HG03064 (cell line): Measurements from ENCODE around the gene TBKBP1.

Source experiments
- ATAC-seq: cut with Tn5 transposase; IDR thresholded peaks from one replicate; pipeline ENCODE4 v1.9.1; 2021; ENCODE audit warnings: low read depth; ENCODE audit not compliant: unreplicated experiment

The TBKBP1 gene, protein sequence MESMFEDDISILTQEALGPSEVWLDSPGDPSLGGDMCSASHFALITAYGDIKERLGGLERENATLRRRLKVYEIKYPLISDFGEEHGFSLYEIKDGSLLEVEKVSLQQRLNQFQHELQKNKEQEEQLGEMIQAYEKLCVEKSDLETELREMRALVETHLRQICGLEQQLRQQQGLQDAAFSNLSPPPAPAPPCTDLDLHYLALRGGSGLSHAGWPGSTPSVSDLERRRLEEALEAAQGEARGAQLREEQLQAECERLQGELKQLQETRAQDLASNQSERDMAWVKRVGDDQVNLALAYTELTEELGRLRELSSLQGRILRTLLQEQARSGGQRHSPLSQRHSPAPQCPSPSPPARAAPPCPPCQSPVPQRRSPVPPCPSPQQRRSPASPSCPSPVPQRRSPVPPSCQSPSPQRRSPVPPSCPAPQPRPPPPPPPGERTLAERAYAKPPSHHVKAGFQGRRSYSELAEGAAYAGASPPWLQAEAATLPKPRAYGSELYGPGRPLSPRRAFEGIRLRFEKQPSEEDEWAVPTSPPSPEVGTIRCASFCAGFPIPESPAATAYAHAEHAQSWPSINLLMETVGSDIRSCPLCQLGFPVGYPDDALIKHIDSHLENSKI

DNA sequence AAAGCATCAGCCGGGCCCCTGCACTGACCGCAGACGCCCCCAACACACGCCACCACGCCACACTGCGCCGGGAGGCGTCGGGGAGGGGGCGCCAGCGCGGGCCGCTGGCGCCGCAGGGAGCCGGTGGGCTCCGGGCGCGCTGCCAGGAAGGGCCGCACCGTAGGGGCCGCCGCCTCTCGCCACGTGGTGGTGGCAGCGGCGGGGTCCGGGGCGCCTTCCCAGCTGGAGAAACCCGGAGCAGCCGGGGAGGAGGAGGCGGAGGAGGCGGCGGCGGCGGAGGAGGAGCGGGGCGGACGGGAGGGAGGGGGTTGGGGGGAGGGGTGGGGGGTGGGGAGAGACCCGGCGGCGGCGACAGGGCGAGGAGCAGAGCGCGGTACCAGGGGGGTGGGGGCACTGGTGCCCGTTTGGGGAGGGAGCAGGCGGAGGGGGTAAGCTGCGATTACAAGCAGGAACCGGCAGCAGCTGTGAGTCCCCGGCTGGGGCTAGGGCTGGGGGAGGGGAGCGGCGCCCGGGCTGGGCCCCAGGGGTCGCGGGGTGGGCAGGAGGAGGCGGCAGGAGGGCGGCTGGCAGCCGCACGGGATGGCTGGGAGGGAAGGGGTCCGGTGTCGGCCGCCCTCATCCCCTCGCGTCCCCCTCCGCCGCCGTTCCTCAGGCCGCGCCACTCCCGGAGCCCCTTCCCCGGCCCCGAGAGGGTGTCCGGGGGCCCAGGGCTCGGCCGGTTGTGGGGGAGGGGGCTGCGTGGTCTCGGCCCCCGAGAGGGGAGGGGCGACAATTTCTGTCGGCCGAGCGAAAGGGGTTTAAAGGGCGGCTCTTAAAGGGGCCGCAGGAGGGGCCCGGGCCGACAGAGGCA is at the start of gene TBKBP1:
Gene TBKBP1 (plus strand): TSS at position 431 of the 850 bp plus-strand sequence. CDS start 1,952 bp downstream, outside the sequence.
- no peak for ATAC-seq

DNA sequence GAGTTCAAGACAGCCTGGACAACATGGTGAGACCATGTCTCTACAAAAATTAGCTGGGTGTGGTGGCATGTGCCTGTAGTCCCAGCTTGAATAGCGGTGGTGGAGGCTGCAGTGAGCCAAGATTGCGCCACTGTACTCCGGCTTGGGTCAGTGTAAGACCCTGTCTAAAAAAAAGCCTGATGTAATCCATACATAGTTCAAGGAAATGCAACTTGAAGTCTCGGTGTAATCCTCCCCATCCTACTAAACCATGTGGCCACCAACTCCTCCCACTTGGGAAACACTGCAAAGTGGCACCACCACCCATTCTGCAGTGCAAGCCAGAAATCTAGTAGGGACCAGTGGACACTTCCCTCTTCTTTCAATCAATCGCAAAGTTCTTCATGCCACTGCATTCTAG is 49.6 kb upstream of the TBKBP1 start:
- ATAC-seq: no peak

DNA sequence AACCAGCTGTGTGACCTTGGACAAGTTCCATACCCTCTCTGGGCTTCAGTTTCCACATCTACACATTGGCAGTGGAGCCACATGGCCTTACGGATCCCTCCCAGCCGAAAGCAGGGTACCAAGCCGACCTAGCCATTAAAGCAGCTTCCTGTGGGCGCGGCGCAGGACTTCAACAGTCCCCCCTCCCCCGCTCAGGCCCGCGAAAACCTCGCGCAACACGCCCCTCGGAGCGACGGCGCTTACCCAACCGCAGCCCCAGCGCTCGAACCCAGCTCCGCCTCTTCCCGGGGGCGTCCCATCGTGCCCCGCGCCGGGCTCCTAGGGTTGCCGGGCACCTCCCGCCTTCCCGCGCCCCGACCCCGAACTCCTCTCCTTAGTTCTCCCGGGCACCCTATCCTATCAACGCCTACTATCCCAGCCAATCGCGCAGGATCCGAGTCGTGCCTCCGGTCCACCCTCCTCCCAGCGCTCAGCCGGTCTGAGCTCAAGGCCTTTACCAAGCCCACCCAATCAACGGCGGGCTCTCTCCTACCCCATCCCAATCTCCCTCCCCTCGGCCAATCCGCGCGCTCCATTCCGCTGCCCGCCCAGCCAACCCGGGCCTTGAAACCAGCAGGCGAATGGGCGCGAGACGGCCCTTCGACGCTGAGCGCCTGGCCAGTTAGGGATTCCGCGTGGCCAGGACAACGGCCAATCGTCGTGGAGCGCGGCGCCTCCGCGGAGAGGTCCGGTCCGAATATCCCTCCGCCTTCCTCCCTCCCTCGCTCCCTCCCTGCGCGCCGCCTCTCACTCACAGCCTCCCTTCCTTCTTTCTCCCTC is 44.6 kb upstream of the TBKBP1 start, which contains the start of gene KPNB1:
Gene KPNB1 (plus strand): TSS at position 767 of the 819 bp plus-strand sequence. CDS start 326 bp downstream, outside the sequence.
- peak; percentile 77 for ATAC-seq

DNA sequence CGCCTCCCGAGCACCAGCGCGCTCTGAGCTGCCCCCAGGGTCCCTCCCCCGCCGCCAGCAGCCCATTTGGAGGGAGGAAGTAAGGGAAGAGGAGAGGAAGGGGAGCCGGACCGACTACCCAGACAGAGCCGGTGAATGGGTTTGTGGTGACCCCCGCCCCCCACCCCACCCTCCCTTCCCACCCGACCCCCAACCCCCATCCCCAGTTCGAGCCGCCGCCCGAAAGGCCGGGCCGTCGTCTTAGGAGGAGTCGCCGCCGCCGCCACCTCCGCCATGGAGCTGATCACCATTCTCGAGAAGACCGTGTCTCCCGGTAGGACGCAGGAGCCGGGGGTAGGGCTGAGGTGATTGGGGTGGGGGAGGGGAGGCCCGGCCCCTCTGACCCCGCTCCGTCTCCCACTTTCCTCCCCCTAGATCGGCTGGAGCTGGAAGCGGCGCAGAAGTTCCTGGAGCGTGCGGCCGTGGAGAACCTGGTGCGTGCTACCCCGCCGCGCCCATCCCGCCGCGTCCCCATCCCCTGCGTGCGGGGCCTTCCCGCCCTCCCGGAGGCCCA is 43.9 kb upstream of the TBKBP1 start:
- ATAC-seq: no peak

DNA sequence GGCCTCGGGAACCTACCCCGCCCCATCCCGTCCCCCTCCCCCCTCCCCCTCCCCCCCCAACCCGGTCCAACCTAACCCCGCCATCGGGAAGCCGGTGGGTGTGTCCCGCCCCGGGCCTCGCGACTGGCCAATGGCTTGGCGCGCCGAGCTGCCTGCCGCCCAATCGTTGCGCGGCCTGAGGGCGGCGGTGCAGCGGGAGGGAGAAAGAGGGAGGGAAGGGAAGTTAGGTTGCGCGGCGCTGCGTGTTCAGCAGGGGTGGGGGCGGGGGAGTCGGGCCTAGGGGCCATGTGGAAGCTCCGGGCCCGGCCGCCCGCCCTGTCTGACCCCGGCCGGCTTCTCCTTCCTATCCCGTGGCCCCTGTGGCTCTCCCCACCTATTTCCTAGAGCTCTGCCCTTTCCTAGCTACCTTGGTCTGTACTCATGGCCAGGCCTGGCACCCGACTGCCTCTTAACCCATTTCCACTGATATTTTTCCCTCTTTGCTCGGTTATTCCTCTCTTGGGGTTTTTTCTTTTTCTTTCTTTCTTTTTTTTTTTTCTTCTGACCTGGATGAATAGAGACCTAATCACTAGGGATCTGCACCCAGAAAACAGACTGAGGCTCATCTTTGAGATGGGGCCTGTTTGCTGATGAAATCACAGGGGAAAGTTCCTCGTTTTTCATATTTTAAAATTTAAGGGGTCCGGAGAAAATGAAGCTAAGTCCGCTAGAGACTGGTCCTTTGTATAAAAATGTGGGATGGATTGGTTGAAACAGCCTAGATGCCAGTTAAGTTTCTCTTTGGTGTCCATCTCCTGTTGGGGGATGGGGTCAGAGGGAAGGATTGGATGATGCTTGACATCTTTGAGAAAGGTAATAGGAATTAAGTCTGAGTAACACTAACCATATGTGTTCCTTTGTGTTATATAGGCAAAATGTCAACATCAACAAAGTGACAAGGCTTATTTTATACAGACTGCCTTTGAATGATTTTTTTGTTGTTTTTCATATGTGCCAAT is 43.1 kb upstream of the TBKBP1 start:
- peak; percentile 34 for ATAC-seq

DNA sequence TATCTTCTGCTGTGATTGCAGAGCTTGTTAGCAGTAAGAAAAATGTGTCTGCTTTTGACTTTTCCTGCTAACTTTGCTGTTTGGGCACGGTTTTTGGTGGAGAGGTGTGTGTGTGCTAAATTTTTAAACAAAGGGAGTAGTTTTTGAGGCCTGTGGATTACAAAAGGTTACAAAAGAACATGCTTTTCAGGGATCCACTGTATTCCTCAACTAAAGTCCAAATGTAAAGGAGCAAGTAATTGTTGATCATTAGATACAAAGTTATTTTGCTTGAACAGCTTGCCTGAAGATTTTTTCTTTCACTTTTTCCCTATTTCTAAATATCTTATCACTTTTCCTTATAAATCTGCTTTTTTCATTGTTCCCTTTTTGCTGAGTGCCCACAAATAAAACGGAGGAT is 42.3 kb upstream of the TBKBP1 start:
- ATAC-seq: no peak

DNA sequence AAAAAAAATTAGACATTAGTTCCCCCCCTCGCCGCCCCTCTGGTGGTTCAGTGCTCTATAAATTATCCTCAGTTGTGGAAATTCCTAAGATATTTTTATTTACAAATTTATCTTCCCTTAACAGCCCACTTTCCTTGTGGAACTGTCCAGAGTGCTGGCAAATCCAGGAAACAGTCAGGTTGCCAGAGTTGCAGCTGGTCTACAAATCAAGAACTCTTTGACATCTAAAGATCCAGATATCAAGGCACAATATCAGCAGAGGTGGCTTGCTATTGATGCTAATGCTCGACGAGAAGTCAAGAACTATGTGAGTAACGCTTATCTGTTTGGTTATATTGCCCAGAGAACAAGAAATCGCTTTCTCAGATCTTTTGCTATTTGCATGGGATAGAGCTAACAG is 41.4 kb upstream of the TBKBP1 start:
- ATAC-seq: no peak

DNA sequence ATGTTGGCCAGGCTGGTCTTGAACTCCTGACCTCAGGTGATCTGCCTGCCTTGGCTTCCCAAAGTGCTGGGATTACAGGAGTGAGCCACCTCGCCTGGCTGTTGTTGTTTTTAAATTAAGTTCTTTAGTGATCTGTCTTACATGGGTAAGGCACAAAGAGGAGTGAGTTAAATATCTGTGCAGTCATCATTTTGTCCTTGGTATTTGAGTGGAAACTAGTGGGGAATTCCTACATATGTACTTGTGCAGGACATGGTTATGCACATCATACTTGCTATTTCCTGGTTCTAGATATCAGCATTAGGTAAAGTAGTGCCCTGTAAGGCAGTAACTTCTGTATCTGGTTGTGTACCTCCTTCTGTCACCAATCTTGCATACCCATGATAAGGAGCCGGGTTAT is 40.5 kb upstream of the TBKBP1 start:
- ATAC-seq: no peak

DNA sequence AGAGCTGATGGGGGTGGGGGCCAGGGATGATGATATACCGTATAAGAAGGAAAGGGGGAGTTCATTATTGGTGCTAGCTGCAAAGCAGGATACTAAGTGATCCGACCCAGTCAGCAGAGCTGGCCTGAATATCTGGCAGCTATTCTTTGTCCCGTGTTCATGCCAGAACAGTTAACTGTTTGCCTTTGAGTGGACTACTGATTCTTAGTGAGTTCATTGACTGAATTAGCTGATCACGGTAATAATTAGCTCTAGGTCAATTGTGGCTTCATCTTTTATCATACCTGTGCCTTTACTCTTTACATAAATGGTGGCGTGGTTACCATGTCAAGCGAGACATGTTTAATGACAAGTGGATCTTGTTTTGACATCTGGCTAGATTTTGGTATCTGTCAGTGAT is 39.0 kb upstream of the TBKBP1 start:
- no peak for ATAC-seq

DNA sequence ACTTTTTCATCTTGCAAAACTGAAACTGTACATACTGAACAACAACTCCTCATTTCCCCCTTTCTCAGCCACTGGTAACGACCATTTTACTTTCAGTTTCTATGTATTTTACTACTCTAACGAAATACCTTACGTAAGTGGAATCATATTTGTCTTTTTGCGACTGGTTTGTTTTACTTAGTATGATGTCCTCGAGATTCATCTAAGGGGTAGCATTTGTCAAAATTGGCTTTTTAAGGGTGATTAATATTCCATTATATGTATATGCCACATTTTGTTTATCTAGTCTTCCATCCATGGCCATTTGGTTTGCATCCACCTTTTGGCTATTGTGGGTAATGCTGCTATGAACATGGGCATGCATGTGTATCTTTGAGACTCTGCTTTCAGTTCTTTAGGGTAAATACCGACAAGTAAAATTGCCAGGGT is 33.9 kb upstream of the TBKBP1 start:
- peak; percentile 66 for ATAC-seq

DNA sequence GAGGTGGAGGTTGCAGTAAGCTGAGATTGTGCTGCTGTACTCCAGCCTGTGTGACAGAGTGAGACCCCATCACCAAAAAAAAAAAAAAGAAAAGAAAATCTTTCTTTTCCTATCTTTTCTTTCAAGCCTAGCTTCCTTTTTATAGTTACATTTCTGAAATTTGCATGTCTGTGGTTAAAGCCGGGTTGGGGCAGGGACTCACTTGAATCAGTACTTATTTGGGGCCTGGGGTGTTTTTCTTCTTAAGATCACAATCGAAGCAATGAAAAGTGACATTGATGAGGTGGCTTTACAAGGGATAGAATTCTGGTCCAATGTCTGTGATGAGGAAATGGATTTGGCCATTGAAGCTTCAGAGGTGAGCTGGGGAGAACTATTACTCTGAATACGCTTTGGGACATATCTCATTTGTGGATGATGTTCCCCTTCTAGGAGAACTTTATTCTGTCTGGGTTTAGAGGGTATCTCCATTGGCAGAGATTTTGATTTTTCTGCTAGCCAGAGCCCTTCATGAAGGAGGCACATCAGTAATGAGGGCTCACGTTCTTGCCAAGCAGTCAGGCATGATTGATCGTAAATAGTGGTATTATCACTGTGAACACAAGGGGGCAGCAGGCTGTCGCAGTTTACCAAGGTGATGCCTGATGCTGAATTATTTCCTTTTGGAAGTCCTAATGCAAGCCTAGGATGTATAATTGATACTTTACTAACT is 29.9 kb upstream of the TBKBP1 start:
- no peak for ATAC-seq

DNA sequence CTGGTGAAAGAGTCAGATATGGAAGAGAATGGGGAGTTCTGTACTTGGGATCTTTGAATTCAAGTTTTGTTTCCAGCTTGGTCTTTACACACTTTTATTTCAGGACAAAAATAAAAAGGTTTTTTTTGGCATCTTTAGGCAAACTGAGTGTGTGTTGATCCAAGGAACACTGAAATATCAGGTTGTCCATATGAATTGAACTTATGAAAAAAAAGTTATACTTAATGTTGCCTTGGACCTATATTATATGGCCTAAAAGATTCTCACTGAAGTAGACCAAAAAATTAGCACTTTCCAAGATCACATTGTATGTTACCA is 29.4 kb upstream of the TBKBP1 start:
- no peak for ATAC-seq

DNA sequence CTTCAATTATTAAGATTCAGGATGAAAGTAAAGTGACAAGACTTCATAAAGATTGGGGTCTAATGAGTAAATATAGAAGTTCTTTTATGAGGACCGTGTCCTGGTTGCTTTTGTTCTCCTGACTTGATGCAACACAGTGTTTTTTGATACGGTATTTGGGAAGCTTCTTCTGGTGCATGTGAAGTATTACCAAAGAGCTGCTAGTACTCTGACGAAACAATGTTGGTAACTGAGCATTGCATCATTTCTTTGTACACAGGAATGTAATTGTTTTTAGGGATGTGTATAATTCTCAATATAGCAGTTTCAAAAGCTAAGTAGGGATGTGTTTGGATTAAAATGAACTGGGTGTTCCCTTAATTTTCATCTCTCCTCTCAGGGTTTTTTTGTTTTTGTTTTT is 28.3 kb upstream of the TBKBP1 start:
- ATAC-seq: no peak

DNA sequence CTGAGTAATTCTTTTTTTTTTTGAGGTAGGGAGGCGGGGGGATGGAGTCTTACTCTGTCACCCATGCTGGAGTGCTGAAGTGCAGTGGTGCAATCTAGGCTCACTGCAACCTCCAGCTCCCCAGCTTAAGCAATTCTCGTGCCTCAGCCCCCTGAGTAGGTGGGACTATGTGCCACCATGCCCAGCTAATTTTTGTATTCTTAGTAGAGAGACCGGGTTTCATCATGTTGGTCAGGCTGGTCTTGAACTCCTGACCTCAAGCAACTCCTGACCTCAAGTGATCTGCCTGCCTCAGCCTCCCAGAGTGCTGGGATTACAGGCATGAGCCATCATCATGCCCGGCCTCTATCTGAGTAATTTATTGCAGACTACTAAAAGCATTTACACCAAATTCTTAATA is 24.9 kb upstream of the TBKBP1 start:
- no peak for ATAC-seq

DNA sequence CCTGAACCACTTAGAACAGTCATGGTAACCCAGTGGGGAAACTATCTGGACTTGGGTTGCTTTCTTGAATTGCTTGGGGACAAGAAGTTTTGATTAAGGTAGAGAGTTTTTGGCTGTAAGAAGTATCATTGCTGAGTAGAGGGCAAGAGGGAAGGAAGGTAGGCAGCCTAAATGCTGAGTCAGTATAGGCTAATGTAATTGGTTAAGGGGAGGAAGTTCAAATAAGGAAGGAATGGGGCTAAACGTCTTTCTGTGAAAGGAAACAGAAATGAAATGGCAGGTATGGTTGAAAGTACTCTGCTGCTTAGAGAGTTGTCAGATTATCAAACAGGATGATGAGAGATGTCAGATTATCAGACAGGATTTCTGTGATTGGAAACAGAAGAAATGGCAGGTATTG is 23.9 kb upstream of the TBKBP1 start:
- ATAC-seq: no peak

DNA sequence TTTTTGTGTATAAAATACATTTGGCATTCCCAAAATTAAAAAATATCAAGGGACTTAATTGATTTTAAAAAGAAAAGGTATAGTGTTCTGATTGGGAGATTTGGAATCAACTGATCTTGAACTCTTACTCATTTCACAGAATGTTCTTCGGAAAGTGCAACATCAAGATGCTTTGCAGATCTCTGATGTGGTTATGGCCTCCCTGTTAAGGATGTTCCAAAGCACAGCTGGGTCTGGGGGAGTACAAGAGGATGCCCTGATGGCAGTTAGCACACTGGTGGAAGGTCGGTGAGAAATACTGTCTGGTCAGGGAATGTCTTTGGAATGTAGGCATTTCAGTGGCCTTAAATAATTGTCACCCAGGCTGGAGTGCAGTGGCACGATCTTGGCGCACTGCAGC is 19.5 kb upstream of the TBKBP1 start:
- no peak for ATAC-seq

DNA sequence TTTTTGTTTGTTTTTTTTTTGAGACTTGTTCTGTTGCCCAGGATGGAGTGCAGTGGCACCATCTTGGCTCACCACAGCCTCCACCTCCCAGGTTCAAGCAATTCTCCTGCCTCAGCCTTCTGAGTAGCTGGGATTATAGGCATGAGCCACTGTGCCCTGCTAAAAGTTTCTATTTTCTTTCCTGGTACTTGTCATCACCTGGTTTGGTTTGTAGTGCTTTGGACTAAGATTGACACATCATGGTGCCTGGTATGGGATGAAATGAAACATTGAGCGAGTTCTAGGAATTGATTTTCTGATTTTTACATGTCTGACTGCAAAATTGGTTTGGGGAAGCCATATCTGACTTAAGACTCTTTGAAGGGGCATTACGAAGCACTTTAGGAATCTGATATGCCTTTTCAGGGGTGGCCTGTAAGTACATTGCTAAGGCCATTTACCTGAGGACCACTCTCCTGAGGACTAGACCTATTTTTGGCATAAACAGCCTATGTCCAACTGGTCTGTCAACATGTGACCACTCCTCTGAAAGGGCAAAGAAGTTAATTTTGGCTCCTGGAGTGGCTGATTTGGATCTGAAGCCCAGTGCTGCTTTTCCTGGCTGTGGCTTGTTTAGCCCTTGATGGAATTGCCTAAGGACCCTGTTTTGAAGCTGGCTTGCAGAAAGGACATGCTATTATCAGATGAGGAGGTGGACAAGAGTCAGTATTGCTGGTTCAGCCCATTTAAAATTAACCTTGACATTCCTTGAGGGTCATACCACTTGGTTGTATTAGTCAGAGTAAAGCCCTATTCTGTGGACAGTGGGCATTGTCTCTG is 18.4 kb upstream of the TBKBP1 start:
- ATAC-seq: no peak

DNA sequence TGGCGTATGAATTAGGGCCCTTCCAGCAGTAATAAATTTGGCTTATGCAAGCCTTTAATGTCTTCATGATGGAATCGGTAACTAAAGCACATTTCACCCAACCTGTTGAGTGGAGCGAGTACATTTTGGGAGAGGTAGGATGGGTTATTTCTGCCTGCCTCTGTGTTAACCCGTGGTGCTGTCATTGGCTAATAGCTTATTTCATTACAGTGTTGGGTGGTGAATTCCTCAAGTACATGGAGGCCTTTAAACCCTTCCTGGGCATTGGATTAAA is 17.8 kb upstream of the TBKBP1 start:
- no peak for ATAC-seq
